GM19397 (cell line): Measurements from ENCODE around the gene GPD2.
A peak's percentile ranks its signal among the peaks of the same experiment; 100 is the strongest.
"Not testable (repeated sequence)": the region's sequence is repeated elsewhere in the genome, so short reads cannot be mapped to it uniquely, and the experiment has no call there.

ENCODE experiments used
- ATAC-seq: cut with Tn5 transposase; IDR thresholded peaks from one replicate; pipeline ENCODE4 v1.9.1; 2021; ENCODE audit warnings: mild to moderate bottlenecking, moderate library complexity; ENCODE audit not compliant: unreplicated experiment

The GPD2 gene

GRCh38 chr2:156473445-156473844 lies 37.3 kb downstream of the GPD2 start:
- ATAC-seq = no peak

- ATAC-seq = no peak
These were observed 38.2 kb downstream of the GPD2 start for GRCh38 chr2:156474401-156474800.

GRCh38 chr2:156476021-156476849 lies 40.1 kb downstream of the GPD2 start:
- ATAC-seq = no peak

DNA sequence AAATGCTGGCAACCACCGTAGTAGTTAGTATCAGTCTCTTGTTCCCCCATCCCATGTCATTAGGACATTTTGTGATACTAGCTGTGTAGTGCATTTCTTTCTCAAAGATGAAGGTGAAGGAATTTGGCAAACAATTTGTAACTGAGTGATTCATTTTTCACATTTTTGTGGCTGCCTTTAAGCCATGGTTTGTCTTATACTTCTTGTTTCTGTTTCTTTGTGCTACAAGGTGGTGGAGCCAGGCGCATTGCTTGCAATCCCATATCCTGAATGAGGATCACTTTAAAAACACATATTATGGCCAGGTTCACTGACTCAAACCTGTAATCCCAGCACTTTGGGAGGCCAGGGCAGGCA lies 40.6 kb downstream of the GPD2 start:
- ATAC-seq = peak; percentile 58

DNA sequence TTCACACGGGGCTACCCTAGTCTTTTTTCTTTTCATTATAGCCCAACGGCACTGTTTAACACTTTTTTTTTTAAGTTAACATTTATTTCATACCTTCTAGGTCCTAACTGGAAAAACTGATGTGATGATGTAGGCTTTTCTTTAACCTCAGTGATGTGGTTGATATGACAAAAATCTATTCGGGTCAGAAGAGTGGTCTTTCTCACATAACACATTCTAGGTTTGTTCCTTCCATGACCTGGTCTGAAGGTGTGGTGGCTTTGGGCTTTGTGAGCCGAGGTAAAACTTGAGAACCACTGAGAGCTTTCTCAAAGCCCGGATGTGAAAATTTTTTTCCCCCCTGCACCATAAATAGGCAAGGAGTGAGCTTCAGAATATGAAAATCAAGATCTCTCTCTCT lies 44.2 kb downstream of the GPD2 start:
- ATAC-seq = no peak

GRCh38 chr2:156481312-156481711 lies 45.1 kb downstream of the GPD2 start:
- ATAC-seq = no peak

DNA sequence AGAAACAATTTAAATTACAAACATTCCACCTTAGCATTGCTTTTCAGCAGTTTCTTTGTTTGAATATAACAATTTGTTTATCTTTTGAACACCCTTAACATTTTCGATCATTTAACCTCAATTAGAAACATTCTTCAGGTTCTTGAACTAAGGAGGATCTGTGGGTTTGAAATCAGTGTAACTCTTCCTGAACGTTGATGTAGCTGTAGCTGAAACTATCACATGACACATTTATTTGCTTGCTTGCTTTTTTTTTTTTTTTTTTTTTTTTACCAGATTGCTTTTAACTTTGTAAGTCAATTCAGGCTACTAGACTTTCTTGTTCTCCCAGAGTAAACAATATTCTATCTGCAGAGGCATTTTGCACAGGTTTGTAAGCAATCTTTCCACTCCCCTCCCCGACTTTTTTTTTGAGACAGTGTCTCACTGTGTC lies 47.6 kb downstream of the GPD2 start:
- ATAC-seq = no peak

- ATAC-seq = no peak
These were observed 50.0 kb downstream of the GPD2 start for GRCh38 chr2:156486147-156486546.

DNA sequence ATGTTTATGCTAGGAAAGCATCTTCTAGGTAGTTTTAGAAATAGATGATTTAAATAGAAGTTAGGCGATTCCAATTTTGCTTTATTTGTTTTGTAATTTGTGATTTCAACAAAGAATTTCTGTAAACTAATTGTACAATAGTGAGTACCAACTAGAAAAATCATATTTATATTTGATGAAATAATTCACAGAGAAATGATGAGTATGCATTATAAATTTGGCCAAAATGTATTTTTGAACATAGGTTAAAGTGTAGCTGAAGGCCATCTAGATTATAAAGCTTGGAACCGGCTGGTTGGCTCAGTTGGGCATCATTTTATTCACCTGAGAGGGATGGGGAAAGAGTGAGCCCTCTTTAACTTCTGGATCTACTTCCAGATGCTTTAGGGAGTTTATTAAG lies 50.4 kb downstream of the GPD2 start:
- ATAC-seq = no peak

DNA sequence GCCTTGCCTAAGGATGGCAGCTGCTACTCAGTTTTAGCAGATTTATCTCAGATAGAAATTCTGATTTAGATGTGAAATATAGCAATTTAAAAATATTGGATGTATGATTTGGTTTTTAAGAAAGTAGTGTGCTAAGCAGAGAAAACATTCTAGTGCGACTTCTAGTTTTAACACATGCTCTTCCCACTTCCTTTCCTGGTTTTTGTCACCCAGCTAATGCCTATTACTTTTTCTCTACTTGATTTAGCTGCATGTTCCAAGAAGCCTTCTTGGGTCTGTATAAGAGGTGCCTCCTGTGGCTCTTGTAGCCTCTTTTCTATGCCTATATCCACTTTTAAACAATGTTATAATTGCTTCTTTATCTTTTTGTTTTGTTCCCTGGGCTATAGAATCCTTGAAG lies 53.0 kb downstream of the GPD2 start:
- ATAC-seq = no peak

DNA sequence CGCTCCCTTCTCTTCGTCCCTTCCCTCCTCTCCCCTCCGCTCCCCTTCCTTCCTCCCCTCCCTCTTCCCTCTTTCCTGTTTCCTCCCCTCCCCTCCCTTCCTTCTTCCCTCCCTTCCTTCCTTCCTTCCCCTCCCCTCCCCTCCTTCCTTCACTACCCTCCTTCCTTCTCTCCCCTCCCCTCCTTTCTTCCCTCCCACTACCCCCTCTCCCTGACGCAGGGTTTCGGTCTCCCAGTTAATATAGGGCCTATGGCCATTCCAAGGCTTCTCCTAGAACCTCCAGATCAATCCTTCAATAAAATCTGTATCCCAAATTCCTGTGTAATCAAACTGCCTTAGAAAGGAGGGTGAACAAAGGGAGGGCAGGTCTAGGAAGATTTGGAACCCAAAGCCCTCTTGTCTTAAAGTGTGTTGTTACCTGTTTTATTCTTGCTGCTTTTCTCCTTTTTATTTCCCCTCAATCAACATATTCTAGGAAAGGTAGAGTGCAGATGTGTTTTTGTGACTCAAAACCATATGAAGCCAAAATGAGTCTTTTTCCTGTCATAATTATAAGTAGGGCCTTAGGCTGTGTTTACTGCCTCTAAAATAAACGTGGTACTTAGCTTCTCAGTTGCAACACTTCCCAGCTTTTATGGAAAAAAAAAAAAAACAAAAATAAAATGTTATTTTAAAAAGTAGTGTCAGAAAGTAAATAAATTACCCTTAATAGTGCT lies 53.7 kb downstream of the GPD2 start:
- no peak for ATAC-seq

- ATAC-seq = no peak
These were observed 54.3 kb downstream of the GPD2 start for GRCh38 chr2:156490466-156490840.

- no peak for ATAC-seq
These were observed 55.0 kb downstream of the GPD2 start for GRCh38 chr2:156491176-156491575.

GRCh38 chr2:156492979-156493378 lies 56.8 kb downstream of the GPD2 start:
- ATAC-seq = no peak

GRCh38 chr2:156495998-156496397 lies 59.8 kb downstream of the GPD2 start:
- not testable (repeated sequence) for ATAC-seq

GRCh38 chr2:156505696-156506095 lies 69.5 kb downstream of the GPD2 start:
- no peak for ATAC-seq

GRCh38 chr2:156511122-156511521 lies 74.9 kb downstream of the GPD2 start:
- no peak for ATAC-seq

DNA sequence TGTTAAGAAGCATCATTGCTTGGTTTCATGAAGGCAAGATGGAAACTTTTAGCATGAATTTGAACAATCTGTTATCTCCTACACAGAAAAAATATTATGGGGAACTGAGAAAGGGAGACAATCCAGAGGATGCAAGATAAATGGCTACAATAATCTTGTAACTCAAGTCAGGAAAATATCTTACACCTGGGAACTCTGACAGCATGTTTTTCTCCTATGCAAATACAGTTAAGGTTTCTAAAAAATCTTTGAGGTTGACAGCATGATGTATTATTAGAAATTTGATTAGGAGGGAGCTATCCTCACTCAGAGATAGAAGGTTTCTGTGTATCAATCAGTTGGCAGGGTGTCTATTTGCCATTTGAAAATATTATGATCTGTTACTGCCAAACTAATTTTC lies 75.6 kb downstream of the GPD2 start:
- peak; percentile 61 for ATAC-seq

DNA sequence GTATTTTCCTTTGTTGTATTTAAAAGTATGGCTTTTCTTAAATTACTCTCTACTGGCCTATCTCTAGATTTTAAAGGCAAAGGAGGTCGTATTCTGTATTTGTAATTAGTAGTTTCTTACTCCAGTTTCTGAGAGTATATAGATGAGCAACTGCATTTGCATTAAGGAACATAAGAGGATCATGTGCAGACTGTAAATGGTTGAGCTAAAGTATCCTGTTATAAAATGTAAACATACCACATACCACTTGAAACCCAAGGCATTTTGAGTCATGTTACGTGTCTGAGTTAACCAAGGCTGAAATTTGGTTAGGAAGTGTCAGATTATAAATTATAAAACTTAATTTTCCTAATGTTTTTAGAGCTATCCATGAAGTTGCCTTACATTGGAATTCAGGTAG lies 76.3 kb downstream of the GPD2 start:
- no peak for ATAC-seq

DNA sequence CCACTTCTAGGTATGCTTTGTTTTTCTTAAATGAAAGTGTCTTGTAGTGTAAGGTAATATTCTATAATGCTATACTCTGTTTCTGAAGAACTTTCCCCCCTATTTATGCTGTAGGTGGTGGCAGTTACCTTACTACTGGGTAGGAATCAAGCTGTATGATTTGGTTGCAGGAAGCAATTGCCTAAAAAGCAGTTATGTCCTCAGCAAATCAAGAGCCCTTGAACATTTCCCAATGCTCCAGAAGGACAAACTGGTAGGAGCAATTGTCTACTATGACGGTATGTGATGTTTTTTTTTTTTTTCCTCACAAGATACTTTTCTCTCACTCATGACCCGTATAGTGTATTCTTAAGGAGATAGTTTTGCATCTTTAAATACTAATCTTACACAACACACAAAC lies 77.0 kb downstream of the GPD2 start:
- ATAC-seq = no peak

DNA sequence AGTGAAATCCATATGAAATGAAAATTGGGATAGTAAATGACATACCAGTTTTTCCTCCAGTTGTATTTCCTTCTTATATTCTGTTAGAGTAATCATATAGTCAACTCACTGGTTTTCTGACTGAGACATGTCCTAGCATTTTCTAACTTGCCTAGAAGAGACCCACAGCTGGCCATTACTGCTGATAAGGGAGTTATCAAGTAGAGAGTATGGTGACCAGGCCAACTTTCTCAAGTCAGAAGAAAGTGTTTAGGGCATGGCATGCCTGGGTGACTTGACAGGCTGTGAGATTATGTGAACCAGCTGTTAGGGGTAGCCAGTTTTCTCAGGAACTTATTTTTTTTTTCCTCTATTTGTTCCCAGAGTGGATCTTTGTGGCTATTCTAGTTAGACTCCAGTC lies 81.2 kb downstream of the GPD2 start:
- no peak for ATAC-seq

DNA sequence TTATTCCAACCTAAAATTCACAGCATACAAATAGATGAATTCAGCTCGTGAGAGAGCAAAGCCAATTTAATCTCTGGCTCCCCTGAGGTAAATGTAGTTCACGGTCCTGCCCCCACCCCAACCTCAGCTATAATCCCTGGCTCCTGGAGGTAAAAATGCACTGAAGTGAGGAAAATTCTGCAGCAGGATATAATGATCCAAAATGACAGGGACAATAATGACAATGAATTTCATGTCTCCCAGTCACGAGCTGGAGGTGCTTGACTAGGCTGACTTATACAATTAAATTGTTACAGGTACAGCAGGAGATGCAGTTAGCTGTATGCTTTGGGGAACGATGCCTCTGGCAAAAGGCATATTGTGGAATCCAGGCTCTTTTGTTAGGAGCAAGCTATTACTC lies 82.0 kb downstream of the GPD2 start:
- ATAC-seq = no peak
